ENCODE results near the gene TSPAN9. TPM values are rescaled to one million over a fixed set of nuclear protein-coding genes. Genes with fewer than 3 reads are reported as not detected.

Gene TSPAN9
- total and polyA plus RNA-seq, 10 of the 15 experiments (the other 5 are each of a cell fraction or from before 2014, with no cell fraction given): 0.03 to 1.0 (median 0.12) TPM; not detected in 5

DNA sequence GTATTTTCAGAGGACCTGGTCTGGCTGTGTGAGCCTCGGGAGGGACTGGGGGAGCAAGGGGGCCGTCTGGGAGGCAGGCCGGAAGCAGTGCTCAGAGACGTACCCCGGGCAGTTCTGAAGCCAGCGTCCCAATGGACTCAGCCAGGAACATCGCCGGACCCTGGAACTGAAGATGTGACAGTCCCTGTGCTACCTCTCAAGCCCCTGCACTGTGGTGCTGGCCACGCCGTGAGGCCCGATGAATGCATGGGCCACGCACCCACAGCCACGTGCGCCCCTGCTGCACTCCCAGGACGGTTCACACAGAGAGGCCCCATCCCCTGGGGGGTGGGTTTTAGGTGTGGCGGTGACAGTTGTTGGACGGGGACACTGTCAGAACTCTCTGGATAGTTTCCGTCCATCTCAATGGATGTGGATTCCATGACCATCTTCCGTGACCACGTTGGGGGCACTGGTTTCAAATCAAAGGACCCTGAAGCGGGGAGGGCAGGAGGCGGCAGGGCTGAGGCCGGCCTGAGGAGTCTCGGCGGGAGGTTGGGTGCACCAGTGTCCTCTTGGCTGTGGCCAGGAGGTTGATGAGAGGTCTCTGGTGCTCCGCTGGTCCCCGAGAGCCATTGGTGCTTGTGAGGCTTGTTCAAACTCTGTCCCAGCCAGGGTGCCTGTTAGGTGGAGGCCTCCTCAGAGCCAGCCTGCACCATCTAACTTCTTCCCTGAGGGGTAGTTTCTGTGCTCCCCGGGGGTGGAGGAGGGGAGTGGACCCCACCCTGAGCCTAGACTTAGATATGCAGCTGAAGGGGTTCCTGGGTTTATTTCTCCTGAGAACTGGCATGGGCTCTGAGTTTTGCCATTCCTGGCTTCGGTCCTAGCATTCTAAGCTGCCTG lies 36.3 kb upstream of the TSPAN9 start:
- intact Hi-C loops (cut with micrococcal nuclease; ENCODE audit: unreplicated experiment): loop anchor here (1.0 kb wide), 2 partner anchors 156 to 189 kb away; no protein-coding TSS in a partner anchor
- H3K4me2 ChIP-seq (ENCODE audit: control insufficient read depth, insufficient read depth): no peak overlapping the region
- BruUV-seq (replicated peaks): no TSS peak
- H3K4me3 ChIP-seq: no peak overlapping the region
- no peaks in the 10 kb centered on the region for H3K9me3 ChIP-seq (replicated peaks; ENCODE audit: control insufficient read depth, insufficient read depth, low read length)
- DNase-seq (ENCODE audit: low read depth, low spot score) (no peak), ATAC-seq (no peak), FAIRE-seq (no peak)
- RAD21 ChIA-PET (ENCODE audit: unreplicated experiment): interaction anchor here (0.6 to 1.4 kb wide), 5 partner anchors 20 to 195 kb away, joined by 3 to 6 read pairs (median 4); partner anchors contain the start of gene TULP3
- H3K9ac ChIP-seq (ENCODE audit: control insufficient read depth, insufficient read depth, low read length): no peak overlapping the region
- WGBS (ENCODE audit: insufficient coverage, insufficient replicate concordance, low lambda C conversion rate, missing lambda C conversion rate): 55% methylated on average over 29 of the region's 29 CpGs
- H3K27ac ChIP-seq (ENCODE audit: control insufficient read depth, insufficient read depth): no peak overlapping the region
- H3K27me3 ChIP-seq (replicated peaks in 1 of 2; ENCODE audit: control insufficient read depth in 2 of 2, insufficient read depth in 2 of 2, low read length in 1 of 2): no peaks in the 10 kb centered on the region; a peak in 1 of 4 replicates
- H3K79me2 ChIP-seq (ENCODE audit: control insufficient read depth, insufficient read depth, low read length): no peaks in the 10 kb centered on the region
- in situ Hi-C loops (cut with MboI): no loop called here
- no peaks in the 10 kb centered on the region for H3K36me3 ChIP-seq (ENCODE audit: control insufficient read depth in 2 of 2, insufficient read depth in 2 of 2, low read length in 1 of 2)
- SMC1A ChIA-PET (ENCODE audit: uncharacterized antibody, unreplicated experiment): interaction anchor here (1.6 kb wide), 1 partner anchor 156 kb away, joined by 4 read pairs; no protein-coding TSS in a partner anchor
- no peak overlapping the region for H2AFZ ChIP-seq (ENCODE audit: control insufficient read depth, low read depth, low read length)
- POLR2A ChIA-PET: no interaction called here
- CTCF ChIA-PET: interaction anchor here (0.6 to 1.6 kb wide), 8 partner anchors 9 to 566 kb away, joined by 3 to 5 read pairs (median 3); no protein-coding TSS in a partner anchor
- H3K4me1 ChIP-seq (ENCODE audit: control insufficient read depth, insufficient read depth, low read length): no peaks in the 10 kb centered on the region
- H4K20me1 ChIP-seq (ENCODE audit: control insufficient read depth, insufficient read depth): no peaks in the 10 kb centered on the region
- TF ChIP-seq EP300 (IDR thresholded peaks at IDR 0.05; ENCODE audit: borderline replicate concordance in 1 of 2, control insufficient read depth in 1 of 2, low read depth in 2 of 2, low read length in 2 of 2): no peak
- TF ChIP-seq SRF (IDR thresholded peaks at IDR 0.05; ENCODE audit: low read depth in 2 of 2, low read length in 2 of 2): no peak
- TF ChIP-seq, protein P1, sequence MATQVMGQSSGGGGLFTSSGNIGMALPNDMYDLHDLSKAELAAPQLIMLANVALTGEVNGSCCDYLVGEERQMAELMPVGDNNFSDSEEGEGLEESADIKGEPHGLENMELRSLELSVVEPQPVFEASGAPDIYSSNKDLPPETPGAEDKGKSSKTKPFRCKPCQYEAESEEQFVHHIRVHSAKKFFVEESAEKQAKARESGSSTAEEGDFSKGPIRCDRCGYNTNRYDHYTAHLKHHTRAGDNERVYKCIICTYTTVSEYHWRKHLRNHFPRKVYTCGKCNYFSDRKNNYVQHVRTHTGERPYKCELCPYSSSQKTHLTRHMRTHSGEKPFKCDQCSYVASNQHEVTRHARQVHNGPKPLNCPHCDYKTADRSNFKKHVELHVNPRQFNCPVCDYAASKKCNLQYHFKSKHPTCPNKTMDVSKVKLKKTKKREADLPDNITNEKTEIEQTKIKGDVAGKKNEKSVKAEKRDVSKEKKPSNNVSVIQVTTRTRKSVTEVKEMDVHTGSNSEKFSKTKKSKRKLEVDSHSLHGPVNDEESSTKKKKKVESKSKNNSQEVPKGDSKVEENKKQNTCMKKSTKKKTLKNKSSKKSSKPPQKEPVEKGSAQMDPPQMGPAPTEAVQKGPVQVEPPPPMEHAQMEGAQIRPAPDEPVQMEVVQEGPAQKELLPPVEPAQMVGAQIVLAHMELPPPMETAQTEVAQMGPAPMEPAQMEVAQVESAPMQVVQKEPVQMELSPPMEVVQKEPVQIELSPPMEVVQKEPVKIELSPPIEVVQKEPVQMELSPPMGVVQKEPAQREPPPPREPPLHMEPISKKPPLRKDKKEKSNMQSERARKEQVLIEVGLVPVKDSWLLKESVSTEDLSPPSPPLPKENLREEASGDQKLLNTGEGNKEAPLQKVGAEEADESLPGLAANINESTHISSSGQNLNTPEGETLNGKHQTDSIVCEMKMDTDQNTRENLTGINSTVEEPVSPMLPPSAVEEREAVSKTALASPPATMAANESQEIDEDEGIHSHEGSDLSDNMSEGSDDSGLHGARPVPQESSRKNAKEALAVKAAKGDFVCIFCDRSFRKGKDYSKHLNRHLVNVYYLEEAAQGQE (IDR thresholded peaks at IDR 0.05; ENCODE audit: low read depth, low read length): no peak
- TF ChIP-seq, protein P2, sequence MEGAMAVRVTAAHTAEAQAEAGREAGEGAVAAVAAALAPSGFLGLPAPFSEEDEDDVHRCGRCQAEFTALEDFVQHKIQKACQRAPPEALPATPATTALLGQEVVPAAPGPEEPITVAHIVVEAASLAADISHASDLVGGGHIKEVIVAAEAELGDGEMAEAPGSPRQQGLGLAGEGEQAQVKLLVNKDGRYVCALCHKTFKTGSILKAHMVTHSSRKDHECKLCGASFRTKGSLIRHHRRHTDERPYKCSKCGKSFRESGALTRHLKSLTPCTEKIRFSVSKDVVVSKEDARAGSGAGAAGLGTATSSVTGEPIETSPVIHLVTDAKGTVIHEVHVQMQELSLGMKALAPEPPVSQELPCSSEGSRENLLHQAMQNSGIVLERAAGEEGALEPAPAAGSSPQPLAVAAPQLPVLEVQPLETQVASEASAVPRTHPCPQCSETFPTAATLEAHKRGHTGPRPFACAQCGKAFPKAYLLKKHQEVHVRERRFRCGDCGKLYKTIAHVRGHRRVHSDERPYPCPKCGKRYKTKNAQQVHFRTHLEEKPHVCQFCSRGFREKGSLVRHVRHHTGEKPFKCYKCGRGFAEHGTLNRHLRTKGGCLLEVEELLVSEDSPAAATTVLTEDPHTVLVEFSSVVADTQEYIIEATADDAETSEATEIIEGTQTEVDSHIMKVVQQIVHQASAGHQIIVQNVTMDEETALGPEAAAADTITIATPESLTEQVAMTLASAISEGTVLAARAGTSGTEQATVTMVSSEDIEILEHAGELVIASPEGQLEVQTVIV (IDR thresholded peaks at IDR 0.05; ENCODE audit: borderline replicate concordance, partially characterized antibody): no peak
- TF ChIP-seq CBFB (IDR thresholded peaks at IDR 0.05; ENCODE audit: low read depth): no peak
- TF ChIP-seq EGR1 (IDR thresholded peaks at IDR 0.05; ENCODE audit: borderline replicate concordance in 1 of 2, low read depth in 2 of 2, low read length in 2 of 2): no peak
- TF ChIP-seq, protein P3, sequence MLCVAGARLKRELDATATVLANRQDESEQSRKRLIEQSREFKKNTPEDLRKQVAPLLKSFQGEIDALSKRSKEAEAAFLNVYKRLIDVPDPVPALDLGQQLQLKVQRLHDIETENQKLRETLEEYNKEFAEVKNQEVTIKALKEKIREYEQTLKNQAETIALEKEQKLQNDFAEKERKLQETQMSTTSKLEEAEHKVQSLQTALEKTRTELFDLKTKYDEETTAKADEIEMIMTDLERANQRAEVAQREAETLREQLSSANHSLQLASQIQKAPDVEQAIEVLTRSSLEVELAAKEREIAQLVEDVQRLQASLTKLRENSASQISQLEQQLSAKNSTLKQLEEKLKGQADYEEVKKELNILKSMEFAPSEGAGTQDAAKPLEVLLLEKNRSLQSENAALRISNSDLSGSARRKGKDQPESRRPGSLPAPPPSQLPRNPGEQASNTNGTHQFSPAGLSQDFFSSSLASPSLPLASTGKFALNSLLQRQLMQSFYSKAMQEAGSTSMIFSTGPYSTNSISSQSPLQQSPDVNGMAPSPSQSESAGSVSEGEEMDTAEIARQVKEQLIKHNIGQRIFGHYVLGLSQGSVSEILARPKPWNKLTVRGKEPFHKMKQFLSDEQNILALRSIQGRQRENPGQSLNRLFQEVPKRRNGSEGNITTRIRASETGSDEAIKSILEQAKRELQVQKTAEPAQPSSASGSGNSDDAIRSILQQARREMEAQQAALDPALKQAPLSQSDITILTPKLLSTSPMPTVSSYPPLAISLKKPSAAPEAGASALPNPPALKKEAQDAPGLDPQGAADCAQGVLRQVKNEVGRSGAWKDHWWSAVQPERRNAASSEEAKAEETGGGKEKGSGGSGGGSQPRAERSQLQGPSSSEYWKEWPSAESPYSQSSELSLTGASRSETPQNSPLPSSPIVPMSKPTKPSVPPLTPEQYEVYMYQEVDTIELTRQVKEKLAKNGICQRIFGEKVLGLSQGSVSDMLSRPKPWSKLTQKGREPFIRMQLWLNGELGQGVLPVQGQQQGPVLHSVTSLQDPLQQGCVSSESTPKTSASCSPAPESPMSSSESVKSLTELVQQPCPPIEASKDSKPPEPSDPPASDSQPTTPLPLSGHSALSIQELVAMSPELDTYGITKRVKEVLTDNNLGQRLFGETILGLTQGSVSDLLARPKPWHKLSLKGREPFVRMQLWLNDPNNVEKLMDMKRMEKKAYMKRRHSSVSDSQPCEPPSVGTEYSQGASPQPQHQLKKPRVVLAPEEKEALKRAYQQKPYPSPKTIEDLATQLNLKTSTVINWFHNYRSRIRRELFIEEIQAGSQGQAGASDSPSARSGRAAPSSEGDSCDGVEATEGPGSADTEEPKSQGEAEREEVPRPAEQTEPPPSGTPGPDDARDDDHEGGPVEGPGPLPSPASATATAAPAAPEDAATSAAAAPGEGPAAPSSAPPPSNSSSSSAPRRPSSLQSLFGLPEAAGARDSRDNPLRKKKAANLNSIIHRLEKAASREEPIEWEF (IDR thresholded peaks at IDR 0.05; ENCODE audit: insufficient replicate concordance, low read depth, low read length): no peak
